GM04504 (cell line): ENCODE measurements around the gene DEPP1.

Experiments
- DNase-seq: peaks from one replicate; pipeline ENCODE4 v3.0.0-alpha.2; 2012; ENCODE audit warnings: low read depth

DEPP1 gene

DNA sequence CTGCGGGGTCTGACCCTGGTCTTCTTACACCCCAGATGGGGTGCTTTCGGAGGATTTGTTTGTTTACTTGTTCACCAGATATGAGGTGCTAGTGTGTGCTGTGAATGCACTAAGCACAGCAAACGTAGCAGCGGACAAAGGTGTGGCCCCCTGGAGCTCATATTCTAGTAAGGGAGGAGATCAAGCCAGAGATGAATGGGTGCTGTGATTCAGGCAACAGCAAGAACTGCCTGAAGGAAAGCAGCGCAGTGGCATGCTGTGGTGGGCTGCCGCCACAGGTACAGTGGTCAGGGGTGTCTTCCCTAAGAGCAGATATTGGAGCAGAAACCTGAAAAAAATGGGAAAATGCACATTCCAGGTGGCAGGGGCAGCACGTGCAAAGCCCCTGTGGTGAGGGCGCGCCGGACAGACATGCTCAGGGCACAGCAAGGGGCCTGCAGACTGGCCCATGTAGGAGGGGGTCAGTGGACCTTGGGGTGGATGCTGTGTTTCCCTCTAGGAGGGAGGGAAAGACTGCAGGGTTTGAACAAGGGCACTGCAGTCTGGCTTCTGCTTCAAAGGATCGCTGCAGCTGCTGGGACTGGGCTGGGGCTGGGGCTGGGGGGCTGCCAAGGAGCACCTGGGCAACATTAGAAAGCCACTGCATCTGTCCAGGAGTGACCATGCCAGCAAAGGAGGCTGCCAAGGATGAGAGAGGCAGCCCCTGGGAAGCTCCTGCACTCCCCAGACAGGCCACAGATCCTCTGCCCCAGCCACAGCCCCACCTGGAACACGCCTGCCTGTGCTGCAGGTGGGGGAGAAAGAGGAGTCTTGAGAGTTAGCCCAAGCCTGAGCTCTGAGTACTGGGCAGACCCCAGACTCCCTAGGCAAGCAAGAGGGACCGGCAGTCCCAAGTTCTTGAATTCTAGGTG lies 927 bp upstream of the DEPP1 start:
- no peak for DNase-seq

DNA sequence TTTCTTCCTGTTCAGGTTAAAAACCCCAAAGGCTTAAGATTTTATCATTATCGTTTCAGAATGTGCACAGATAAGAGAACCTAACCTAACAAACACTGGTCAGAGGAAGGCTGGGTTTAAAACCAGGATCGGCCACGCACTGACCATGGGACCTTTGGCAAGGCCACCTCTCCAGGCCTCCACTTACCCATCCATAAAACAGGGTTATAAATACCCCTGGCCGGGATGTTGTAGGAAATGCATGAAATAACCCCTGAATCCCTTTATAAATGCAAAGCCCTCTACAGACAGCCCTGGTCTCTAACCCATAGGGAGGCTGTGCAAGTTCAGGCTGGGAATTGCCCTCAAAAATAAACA lies 418 bp downstream of the DEPP1 start:
- no peak for DNase-seq

DNA sequence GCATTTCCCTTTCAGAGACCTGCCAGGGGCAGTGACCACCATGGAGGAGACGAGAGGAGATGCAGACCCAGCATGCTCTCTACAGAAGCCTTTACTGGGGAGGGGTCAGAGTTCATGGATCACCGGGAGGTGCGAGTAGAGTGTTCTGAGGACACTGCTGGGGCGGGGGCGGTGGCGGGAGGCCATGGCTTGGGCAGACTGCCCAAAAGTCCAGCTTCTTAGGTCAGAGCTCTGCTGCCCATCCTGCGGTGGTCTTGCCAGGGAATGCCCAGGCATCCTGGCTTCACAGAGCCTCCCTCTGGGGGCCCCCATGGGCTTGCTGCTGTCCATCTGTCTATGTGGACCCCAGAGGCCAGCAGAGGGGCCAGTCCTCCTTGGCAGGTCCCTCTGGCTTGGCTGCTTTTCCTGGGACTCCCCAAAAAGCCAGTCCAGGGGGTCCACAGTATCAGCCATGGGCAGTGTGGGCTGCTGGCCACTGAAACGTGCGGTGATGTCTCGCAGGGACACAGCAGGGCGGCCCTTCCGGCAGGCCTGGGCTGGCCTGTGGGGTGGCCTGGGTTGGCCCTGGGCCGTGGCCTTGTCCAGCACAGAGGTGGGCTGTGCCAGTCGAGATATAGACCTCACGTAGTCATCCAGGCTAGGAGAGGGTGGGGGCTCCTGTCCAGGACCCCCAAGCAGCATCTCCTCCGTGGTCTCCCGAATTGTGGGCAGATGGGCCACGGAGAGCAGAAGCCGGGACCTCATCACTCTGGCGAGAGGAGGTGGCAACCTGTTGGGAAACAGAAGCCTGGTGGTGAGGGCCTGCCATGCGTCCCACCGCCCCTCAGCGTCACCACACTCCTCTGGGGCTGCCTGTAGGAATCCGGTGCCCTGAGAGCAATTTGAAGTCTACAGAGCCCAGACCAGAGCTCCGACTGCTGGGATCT lies 1.1 kb downstream of the DEPP1 start:
- DNase-seq: no peak

DNA sequence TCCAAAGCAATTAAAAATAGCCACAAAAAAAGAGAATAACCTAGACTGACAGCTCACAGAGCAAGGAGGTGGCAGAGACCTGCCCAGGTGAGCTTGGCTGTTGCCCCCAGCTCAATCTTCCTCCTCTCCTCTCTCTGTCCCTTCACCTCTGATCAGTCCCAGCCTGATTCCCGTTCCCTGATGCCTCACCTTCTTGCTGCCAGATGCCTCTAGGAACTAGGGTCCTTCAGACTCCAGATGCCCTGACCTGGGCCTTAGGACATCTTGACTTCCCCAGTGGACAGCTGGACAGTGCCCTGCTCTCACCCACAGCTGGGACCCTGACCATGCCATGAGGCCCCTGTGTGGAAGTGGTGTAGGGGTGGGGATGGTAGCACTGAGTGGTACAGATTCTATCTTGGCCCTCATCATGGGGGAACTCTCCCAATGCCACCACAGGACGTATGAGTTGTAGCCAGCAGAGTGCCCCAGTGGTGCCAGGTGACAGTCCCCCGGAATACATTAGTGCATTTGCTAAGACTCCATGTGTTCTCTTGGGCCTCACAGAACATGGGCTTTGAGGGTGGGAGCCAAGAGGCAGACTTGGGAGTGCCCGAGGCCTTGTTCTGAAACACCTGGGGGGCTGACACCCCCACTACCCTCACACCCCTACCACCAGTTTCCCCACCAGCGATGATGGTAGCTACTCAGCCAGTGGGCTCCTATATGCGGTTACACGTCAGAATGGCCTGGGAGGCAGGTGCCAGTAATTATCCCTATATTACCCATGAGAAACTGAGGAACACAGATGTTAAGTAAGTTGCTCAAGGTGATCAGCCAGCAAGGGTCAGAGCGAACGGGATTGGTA lies 2.0 kb downstream of the DEPP1 start:
- no peak for DNase-seq

DNA sequence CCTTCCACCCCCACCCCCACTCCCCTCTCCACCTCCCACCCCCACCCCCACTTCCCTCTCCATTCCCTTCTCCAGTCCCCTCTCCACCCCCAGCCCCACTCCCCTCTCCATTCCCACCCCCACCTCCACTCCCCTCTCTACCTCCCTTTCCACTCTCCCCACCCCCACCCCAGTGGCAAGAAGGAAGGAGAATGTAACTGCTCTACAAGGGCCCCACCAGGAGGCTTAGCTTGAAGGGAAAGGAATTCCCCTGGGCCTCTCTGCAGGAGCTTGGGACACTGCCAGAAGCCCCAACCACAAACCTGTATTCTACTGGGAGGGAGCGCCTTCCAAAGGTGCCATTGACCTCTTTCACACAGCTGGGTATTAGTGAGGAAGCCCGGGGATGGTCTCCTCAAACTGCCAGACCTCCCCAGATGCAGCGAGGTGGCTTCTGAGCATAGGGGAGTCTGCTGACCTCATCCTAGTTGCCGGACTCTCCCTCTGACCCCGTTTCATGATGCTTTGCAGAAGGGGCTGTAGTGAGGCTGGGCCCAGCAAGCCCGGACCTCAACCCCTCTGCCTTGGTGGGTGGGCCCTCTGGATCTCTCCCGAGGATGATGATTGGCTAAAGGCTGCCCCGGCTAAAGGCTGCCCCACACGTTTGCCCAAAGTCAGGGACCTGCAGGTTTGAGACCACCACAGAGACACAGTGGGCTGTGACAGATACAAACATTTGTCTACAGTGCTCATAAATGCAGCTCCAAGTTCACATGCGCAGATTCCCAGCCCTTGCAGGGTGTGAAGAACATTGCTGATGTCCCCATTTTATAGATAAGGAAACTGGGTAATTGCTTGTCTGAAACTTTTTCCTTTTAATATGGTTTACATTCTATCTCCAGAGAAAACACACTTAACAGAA lies 2.9 kb downstream of the DEPP1 start:
- DNase-seq: no peak

DNA sequence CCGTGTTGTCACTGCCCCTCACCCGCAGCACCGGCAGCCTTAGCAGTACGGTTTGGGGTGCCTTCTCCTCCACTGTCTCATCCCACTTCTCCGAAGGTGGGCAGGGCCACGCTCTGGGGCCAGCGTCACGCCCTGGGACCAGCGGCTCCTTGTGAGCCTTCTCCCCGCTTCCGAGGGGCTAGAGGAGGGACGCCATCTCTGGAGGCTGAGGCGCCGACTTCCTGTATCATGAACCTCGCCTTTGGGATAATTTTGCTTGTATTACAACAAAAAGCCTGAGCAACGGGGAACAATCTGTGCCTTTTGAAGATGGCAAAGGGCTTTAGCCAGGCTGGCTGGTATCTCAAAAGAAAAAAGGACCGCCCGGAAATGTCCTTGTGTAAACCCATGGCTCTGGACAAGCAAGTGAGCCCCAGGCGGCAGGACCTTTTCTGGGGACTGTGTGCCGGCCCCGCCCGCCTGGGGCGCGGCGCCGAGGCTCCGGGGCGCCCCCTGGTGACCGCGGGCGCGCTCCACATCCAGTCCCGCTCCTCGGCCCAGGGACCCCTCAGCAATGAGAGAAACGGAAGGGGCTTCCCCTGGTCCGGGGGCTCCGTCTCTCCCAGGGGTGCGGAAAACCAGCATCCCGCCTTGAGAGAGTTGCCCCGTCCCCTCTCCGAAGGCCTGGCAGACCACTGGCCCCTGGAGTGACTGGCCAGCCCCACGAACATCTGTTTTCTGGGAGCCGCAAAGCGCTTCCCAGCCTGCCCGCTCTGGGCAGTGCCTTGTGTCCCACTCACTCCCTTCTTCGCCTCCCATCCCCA lies 3.8 kb downstream of the DEPP1 start:
- DNase-seq: no peak

DNA sequence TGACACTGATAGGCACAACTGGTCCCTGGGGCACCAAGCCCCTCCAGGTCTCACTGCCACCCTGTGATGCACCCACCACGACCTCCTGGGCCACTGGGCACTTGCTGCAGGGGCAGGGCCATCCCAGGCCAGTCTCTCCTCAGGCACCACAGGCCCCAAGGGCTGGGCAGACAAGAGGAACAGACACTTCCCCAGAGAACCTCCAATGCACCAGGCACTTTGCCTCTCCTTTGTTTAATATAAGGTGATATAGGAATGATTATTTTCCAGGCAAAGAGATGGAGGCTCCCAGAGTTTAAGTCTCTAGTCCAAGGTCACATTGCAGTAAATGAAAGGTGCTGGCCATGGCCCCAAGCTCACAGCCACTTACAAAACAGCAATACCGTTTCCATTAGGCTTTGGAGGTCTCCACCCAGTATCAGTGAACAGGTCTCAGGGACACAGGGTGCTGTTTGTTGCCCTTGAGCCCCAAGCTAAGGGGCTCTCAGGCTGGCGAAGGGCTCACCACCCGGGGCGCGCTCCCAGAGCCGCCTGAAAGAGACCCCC lies 4.5 kb downstream of the DEPP1 start:
- no peak for DNase-seq

DNA sequence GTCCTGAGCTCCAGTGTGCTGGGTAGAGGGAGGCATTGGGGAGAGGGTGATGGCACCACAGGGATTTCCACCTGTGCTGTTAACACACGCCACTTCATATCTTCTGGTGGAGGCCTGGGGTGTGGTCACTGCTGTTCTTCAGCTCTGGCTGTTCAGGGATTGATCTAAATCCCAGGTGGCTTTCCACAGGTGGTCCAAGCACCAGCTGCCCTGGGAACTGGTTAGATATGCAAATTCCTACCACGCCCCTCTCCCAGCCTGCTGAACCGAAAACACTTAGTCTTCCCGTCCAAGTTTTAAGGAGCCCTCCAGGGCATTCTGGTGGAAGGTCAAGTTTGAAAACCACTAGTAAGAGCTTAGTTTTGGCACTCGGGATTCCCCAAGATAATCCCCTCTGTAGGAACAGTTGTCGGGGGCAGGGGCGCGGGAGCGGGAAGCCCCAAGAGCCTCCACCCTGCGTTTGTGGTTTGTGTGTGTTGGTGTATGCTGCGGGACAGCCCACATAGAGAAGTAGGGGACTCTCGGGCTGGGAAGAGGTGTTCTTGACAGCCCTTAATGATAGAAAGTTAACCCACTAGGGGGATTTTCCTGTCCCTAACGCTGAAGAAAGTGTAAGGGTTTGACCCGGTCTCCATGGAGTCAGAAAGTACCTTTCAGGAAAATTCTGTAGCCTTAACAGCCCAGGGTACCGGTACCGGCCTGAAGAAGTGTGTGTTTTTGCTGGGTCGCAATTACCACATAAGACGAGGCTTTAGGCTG lies 5.1 kb downstream of the DEPP1 start:
- no peak for DNase-seq

DNA sequence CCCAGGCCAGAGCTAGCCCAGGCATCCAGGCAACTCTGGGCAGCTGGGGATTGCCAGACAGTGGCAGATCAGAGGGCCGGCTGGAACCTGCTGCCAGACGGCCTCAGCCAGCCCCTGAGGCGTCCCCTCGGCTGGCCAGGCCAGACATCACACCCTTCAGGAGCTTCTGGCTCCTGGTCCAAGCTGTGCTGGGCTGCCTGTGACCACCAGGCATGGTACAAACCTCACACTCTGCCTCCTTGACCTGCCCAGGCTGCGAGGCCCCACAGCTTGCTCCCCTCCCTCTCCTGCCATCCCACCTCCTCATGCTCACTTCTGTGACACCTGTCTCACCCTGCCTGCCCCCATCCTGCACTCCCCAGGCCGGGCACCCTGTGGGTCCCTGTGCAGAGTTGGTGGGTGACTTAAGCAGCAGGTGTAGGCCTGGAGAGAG lies 5.7 kb downstream of the DEPP1 start:
- DNase-seq: no peak

DNA sequence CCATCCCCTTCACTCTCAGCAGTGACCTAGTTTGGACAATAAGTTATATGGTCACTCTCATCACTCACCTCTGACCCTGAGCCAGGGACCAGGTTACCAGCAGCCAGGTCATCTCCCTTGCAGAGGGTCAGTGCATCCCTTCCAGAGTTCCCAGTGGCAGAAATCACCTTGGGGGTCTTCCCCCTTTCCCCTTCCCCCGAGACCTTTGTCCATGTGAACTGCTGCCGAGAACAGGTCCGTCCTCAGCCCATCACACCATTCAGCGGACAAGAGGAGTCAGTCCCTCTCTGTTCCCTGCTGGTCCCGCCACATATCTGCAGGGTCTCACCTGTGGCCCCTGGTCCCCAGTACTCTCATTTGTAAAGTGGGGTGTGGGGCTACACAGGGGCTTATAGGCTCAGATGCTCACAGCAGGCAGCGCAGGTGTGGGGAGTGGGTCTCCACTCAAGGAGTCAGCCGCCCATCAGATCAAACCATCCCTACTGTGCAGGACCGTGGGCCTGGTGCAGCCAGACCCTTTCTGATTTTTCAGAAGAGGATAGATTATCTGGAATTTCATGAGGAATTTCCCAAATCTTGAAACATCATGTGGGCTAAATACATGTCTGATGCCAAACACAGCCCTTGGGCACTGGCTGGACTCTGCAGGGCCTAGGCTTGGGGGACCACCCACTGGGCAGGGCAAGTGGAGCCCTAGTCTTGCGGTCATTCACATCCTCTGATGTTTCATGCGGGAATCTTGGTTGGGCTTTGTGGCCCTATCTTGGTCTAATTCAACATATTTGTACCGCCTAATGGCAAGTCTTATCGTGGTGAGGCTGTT lies 6.5 kb downstream of the DEPP1 start:
- no peak for DNase-seq

DNA sequence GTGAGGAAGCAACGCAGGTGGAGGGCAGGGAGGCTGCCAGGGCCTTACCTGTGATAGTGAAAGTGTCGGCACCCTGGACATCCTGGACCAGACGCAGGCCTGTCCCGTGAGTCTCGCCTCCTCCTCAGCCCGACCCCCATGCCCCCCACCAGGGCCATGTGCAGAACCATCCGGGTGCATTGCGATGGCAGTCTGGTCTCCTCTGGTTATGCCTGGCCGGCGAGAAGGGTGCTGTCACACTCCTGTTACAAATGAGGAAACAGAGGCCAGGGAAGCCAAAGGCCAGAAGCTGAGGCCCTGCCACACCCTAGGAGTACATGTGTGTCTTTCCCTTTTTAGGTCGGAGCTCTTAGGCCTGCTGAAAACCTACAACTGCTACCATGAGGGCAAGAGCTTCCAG lies 7.2 kb downstream of the DEPP1 start:
- DNase-seq: no peak

DNA sequence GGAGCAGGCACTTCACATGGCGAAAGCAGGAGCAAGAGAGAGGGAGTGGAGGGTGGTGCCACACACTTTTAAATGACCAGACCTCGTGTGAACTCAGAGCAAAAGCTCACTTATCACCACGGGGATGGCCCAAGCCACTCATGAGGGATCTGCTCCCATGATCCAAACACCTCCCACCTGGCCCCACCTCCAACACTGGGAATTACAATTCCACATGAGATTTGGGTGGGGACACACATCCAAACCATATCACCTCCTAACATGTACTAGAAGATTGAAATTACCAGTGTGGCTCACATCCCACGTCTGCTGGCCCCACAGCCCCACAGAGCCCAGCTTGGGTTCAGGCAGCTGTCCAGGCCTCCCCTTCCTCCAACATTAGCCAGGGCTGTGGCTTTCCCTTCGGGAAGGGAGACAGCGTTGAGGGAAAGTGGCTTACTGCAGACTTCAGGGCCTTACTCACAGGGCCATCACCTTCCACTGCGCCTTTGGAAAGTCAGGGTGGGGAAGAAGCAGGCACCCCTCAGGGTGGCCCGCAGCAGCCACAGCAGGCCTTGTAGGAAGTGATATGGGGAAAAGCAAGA lies 7.7 kb downstream of the DEPP1 start:
- DNase-seq: no peak

DNA sequence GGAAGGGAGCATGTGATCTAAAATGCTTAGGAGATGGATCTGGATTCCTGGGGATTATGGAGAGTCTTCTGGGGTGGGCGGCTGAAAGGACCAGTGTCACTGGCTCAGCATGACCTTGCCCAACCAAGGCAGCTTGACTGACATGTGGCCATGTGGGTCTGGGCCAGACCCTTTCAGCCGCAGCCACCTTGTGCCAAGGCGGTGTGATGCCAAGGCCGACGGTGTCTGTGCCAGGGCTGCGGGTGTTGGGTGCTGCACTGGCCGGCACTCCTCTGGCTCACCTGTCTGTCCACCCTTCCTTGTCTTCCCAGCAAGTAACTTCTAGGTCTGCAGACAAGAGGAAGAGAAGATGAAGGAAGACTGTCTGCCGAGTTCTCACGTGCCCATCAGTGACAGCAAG lies 8.8 kb downstream of the DEPP1 start:
- DNase-seq: no peak

DNA sequence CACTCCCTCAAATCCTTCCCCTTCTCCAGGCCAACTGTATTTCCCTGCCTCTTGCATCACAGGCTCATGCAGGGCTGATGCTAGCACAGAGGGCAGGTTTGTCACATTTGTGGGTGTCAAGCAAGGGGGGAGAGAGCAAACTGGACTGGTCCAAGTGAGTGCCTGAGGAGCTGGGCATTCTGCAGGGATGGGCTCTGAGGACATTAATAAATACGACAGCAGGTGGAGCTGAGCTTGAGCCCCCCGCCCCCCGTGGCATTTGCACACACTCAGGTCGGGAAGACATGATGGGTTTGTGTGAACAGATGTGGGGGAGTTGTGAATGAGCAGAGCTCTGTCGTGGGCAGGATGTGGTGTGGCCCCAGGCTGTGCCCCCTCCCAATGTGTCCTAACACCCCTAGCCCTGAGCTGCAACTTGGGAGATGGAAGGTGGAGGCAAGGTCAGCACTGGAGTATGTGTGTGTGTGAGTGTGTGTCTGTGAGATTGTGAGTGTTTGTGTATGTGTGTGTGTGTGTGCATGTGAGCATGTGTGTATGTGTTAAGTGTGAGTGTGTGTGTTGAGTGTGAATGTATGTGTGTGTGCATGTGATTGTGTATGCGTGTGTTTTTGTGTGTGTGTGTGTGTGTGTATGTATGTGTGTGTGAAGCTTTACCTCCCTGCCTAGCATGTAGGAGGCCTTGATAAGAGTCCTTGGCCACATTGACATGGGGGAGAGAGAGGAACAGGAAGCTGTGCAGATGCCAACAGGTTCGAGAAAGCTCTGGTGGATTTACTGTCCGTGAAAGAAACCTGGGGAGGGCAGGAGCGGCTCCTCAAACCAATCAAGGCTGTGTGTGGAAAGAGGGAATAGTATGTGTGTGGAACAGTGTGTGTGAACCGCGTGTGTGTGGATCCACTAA lies 9.9 kb downstream of the DEPP1 start:
- no peak for DNase-seq

DNA sequence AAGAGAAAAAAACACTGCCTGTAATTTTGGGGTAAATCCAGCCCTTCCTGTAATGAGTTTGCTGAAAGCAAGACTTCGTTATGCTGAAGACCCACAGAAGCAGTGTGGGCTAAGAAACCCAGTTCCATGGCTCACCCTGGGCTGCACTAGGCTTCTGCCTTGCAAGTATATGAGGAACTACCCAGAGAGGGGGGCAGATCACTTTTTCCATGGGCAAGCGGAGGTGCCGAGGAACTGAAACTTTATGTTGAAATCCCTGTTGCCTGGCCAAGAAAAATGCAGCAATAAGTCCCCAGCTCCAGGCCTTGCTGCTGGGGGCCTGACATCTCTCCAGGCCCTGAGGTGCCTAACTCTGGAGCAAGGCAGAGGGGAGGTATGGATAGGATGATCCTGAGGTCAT lies 10.5 kb downstream of the DEPP1 start:
- DNase-seq: no peak

DNA sequence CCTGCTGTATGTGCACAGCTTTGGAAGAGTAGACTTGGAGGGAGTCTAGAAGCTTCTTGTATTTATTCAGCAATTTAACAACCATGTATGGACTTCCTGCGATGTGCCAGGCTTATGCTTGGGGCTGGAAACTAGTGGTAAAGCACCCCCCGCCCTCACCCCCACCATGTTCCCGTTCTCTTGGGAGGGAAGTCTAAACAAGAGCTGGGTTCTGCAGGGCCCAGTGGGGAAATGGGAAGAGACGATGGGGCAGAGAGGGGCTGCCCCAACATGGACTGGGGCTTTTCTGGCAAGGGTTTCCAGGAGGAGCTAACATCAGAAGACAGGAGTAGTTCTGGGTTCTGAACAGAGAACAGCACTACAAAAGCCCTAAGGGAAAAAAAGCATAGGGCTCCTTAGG lies 11.0 kb downstream of the DEPP1 start:
- DNase-seq: no peak
